ENCODE data around the gene TEX26.

DNA sequence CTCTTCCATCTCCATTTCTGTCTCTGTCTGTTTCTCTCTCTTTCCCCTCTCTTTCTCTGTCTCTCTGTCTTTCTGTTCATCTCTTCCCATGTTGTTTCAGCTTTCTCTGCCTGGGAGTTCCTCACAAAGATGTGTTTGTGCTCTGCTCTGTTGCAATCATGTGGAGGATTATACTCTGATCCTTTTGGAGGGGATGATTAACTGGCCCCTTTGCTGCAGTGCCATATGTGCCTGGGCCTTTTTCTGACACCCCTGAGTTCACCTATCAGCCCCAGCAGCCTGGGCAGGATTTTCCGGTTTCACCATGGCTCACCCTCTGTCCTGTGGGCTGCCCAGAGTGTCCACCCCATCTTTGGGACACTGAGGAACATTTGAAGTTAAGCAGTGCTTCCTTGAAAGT, 9.0 kb upstream of the TEX26 start:
- no peak for TF ChIP-seq POLR2A (IDR thresholded peaks at IDR 0.05)
- TF ChIP-seq, protein P1, sequence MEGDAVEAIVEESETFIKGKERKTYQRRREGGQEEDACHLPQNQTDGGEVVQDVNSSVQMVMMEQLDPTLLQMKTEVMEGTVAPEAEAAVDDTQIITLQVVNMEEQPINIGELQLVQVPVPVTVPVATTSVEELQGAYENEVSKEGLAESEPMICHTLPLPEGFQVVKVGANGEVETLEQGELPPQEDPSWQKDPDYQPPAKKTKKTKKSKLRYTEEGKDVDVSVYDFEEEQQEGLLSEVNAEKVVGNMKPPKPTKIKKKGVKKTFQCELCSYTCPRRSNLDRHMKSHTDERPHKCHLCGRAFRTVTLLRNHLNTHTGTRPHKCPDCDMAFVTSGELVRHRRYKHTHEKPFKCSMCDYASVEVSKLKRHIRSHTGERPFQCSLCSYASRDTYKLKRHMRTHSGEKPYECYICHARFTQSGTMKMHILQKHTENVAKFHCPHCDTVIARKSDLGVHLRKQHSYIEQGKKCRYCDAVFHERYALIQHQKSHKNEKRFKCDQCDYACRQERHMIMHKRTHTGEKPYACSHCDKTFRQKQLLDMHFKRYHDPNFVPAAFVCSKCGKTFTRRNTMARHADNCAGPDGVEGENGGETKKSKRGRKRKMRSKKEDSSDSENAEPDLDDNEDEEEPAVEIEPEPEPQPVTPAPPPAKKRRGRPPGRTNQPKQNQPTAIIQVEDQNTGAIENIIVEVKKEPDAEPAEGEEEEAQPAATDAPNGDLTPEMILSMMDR (IDR thresholded peaks at IDR 0.05), result no peak
